Gastrocnemius medialis (tissue), 4 donors: ENCODE results near the gene BORCS8.

ENCODE experiments used
- POLR2A ChIP-seq, 2 donors: fragments of 450-650 bp; IDR thresholded peaks; one replicate each; pipeline ENCODE4 v1.6.1; 2017; ENCODE audit warnings: antibody characterized with exemption in 2 of 2, mild to moderate bottlenecking in 2 of 2, moderate library complexity in 2 of 2
- TF ChIP-seq, protein P1 (sequence below), 5 experiments: fragments of 450-650 bp in 3 of 5; fragments of 200-600 bp in 2 of 5; sonication (generic) in 2 of 5; IDR thresholded peaks in 4 of 5; conservative IDR thresholded peaks in 1 of 5; 1 replicate in 4 of 5; 2 replicates in 1 of 5; pipeline ENCODE4 v1.5.1; 2016 to 2019; ENCODE audit warnings: antibody characterized with exemption in 5 of 5, mild to moderate bottlenecking in 3 of 5, moderate library complexity in 3 of 5

GRCh38 chr19:19218911-19219310 lies 27.0 kb upstream of the BORCS8 start:
- TF ChIP-seq, protein P1, sequence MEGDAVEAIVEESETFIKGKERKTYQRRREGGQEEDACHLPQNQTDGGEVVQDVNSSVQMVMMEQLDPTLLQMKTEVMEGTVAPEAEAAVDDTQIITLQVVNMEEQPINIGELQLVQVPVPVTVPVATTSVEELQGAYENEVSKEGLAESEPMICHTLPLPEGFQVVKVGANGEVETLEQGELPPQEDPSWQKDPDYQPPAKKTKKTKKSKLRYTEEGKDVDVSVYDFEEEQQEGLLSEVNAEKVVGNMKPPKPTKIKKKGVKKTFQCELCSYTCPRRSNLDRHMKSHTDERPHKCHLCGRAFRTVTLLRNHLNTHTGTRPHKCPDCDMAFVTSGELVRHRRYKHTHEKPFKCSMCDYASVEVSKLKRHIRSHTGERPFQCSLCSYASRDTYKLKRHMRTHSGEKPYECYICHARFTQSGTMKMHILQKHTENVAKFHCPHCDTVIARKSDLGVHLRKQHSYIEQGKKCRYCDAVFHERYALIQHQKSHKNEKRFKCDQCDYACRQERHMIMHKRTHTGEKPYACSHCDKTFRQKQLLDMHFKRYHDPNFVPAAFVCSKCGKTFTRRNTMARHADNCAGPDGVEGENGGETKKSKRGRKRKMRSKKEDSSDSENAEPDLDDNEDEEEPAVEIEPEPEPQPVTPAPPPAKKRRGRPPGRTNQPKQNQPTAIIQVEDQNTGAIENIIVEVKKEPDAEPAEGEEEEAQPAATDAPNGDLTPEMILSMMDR (IDR thresholded peaks at IDR 0.05 in 4 of 5, conservative IDR thresholded peaks at IDR 0.05 in 1 of 5), result no peak
- TF ChIP-seq POLR2A (IDR thresholded peaks at IDR 0.05), result no peak
